GM21717 (cell line): Measurements from ENCODE around the gene MAP2K4.
"Not testable (repeated sequence)": the region's sequence is repeated elsewhere in the genome, so short reads cannot be mapped to it uniquely, and the experiment has no call there.

ENCODE experiments used
- ATAC-seq: cut with Tn5 transposase; IDR thresholded peaks from one replicate; pipeline ENCODE4 v1.9.1; 2021; ENCODE audit warnings: mild to moderate bottlenecking, moderate library complexity; ENCODE audit not compliant: unreplicated experiment

The MAP2K4 gene

GRCh38 chr17:12136243-12136642 lies 115.6 kb downstream of the MAP2K4 start:
- ATAC-seq = no peak

GRCh38 chr17:12136646-12137045 lies 116.0 kb downstream of the MAP2K4 start:
- ATAC-seq = no peak

GRCh38 chr17:12137859-12138258 lies 117.2 kb downstream of the MAP2K4 start:
- ATAC-seq = no peak

GRCh38 chr17:12140685-12141084 lies 120.0 kb downstream of the MAP2K4 start:
- ATAC-seq = no peak

- ATAC-seq = not testable (repeated sequence)
Observed at GRCh38 chr17:12162187-12162586, 141.5 kb downstream of the MAP2K4 start.

GRCh38 chr17:12164085-12164484 lies 143.4 kb downstream of the MAP2K4 start:
- no peak for ATAC-seq

GRCh38 chr17:12178644-12179330 lies 158.1 kb downstream of the MAP2K4 start:
- ATAC-seq = no peak

GRCh38 chr17:12180644-12181261 lies 160.1 kb downstream of the MAP2K4 start:
- ATAC-seq = no peak

GRCh38 chr17:12187658-12188057 lies 167.0 kb downstream of the MAP2K4 start:
- ATAC-seq = no peak

GRCh38 chr17:12193144-12193735 lies 172.6 kb downstream of the MAP2K4 start:
- ATAC-seq = no peak
